NCI-H1930 (cell line): Measurements from ENCODE around the gene POU6F2.
"Not testable (repeated sequence)": the region's sequence is repeated elsewhere in the genome, so short reads cannot be mapped to it uniquely, and the experiment has no call there.

Experiments
- DNase-seq, 2 experiments: peaks; one replicate each; lab custom pipeline; 2025; lab: John Stamatoyannopoulos, UW

The POU6F2 gene, protein sequence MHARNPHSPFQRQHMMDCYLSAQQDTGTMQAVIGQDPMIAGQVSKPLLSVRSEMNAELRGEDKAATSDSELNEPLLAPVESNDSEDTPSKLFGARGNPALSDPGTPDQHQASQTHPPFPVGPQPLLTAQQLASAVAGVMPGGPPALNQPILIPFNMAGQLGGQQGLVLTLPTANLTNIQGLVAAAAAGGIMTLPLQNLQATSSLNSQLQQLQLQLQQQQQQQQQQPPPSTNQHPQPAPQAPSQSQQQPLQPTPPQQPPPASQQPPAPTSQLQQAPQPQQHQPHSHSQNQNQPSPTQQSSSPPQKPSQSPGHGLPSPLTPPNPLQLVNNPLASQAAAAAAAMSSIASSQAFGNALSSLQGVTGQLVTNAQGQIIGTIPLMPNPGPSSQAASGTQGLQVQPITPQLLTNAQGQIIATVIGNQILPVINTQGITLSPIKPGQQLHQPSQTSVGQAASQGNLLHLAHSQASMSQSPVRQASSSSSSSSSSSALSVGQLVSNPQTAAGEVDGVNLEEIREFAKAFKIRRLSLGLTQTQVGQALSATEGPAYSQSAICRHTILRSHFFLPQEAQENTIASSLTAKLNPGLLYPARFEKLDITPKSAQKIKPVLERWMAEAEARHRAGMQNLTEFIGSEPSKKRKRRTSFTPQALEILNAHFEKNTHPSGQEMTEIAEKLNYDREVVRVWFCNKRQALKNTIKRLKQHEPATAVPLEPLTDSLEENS

DNA sequence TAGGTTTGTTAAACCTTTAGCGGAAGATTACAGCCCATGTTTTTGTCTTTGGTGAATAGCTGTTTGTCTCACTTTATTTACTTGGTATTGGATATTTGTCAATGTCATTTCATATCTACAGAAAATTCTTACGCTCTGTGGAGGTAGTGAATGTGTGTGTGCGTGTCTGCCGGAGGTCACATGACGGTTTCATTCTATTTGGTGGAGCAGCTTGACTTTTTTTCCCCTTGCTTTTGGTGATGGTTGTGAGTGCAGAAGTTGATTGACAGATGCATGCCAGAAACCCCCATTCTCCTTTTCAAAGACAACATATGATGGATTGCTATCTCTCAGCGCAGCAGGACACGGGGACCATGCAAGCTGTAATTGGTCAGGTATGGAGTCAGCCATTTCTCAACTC is at the start of gene POU6F2:
Gene POU6F2 (plus strand): TSS at position 225 of the 400 bp plus-strand sequence. CDS start 45 bp downstream, at position 270.
- no peak for DNase-seq

DNA sequence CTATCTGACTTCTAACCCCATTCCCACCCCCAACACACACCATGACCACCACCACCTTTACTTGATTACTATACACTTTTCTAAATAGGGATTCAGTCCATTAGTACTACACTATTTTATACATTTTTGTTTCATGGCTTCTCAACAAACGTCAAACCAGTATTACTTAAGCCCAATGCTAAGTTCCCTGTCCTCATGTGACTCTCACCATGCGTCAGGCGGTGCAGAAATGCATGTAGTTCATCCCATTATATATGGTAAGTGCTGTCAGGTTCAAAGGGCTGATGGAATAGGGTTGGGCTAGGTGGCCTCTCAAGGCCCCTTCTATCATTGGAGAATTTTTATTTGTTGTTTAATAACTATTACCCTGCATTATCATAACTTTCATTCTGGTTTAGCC is 49.2 kb upstream of the POU6F2 start:
- DNase-seq, result no peak

DNA sequence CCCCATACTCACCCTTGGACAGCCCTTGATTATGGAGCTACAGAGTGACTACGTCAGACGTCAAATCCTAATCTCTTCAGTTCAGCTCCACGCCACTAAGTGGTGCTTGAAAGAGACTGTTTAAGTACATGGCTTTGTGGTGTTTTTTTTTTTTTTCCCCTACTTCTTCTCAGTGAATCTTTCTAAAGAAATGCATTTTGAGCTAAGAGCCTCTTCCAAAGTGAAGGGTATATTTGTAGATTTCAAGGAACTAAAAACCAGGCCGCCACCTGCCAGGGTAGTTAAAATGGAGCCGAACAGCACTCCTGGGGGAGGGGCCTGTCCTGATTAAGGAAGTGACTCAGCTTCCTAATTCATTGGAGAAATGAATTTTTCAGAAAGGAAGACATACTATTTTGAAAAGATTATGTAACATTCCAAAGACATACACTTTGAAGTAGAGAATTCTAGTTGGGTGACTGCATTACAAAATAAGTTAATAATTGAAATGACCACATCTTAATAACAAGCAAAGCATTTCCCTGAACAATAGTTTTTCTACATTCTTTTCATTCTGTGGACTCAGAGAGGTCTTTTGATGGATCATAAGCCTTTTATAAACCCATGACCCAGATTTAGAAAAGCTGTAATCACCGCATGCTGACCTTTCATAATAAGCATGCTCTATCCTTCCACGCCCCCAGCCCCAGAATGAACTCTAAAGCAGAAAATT is 48.1 kb upstream of the POU6F2 start:
- no peak for DNase-seq

DNA sequence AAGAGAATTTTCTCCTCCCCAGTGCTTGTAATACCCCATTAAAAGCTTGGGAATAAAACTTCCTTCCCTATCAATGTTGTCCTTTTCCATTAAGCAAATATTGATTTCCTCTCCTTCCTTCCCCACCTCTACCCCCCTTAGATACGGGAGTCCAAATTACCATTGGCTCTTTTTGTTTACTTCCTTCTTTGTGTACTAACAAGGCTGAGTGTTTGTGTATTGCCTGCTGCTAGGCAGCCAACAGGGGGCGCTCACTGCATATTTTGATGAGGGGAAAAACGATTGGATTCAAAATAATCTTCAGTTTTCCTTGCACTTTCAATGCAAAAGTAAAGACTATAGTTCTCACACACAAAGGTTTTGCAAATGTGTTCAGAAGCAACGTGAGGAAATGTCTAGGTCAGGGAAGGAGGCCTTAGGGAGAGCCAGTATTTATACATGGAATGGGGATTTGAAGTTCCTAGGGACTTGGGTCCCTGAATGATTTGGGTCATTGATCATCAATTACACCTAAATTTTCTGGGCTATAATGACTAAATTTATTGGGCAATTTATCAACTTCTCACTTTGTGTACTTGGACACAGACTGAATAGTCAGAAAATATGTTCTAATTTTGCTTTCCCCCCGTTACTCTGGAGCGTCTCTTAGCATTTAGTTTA is 45.1 kb upstream of the POU6F2 start:
- DNase-seq, result peak in 1 of 2 experiments; percentile 31

DNA sequence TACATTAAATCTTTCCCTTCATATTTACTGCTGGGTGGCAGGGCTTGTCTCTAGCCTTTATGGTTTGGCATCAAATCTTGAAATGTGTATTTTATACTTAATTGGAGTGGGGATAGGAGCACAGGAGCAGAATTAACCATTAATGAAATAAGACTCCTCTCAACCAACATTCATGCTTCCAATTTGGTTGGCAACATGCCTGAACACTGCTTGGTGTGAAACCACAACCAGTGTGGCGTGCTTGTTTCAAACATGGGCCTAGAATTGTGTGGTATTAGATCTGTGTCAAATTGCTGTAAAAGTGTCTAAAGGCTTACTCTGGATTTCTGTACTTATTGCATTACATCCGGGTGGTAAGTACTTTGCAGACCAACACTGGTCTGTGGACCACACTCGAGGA is 43.7 kb upstream of the POU6F2 start:
- DNase-seq, result no peak

DNA sequence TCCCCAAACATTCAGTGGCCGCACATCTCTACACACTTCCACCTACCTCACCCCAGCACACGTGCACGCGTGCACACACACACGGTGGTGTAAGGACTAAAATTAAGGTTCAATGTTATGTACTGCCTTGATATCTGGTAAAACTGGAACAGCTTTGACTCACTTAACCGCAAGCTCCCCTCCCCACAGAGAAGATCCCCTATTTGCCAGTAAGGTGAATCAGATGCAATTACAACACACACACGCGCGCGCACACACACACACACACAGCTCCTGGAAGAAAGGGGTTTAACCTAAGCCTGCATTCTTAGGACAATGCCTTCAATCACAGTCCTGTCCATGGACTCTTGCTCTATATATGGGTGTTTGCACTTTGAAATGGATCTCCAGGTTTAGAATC is 43.2 kb upstream of the POU6F2 start:
- DNase-seq, result no peak

DNA sequence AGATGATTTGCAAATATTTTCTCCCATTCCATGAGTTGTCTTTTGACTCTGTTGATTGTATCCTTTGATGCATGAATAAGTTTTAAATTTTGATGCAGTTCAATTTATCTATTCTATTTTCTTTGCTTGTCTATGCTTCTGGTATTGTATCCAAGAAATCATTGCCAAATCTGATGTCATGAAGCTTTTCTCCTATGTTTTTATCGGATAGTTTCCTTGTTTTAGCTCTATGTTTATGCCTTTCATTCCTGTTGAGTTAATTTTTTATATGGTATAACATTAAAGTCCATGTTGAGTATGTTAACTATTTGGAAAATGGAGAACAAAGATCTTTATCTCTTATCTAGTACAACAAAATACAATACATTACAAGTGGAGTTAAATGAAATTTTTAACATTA is 41.1 kb upstream of the POU6F2 start:
- no peak for DNase-seq

DNA sequence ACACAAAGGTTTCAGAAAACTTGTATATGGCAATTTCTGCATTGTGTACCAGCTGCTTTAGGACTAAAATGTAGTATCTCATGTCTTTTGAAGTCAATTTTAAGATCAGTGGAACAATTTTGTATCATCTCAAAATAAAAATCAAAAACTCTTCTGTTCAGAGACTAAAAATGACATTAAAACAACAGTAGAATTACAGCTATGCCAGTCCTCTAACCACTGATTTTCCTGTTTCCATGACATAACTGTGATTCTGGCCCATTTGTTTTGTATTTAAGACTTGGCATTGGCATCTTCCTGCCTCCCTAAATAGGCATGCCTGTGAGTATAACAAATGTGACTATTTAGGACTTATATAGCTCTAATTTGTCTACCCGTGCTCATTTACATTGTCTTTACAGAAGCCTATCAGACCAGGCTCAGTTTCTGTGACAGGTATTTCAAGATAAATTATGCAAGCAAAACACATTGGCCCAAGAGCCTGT is 39.7 kb upstream of the POU6F2 start:
- DNase-seq, result no peak

DNA sequence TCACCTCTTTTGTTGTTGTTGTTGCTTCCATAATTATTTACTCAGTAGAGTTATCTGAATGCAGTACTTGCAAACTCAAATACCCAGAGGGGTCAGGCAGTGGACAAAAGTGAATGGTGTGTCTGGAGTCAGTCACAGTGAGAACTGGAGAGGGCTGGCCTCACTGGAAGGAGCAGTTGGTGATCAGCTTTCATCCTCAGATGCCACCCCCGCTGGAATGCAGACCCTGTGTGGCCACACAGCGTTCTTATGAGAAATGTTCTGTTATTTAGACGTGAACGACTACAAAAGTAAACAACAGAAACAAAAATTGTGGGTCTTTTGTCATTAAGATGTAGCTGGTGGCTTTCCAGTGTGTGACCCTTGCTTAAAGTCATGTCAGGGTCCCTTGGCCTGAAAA is 39.1 kb upstream of the POU6F2 start:
- DNase-seq, result no peak

DNA sequence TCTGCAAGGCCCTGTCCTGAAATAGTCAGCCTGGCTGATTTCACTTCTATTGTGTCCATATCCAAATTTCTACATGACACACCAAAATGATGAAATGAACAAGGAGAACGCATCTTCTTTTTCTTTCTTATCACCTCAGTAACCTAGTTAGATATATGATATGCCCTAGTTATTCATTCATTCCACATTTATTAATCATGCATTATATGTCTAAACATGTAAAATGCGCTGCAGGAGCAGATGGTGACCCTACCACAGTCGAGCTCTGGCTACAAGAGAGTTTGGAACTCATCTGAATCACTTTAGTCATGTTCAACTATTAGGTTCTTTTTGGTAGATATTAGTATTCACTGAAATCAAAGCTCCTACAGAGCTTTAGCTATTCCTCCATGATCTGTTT is 36.9 kb upstream of the POU6F2 start:
- no peak for DNase-seq

DNA sequence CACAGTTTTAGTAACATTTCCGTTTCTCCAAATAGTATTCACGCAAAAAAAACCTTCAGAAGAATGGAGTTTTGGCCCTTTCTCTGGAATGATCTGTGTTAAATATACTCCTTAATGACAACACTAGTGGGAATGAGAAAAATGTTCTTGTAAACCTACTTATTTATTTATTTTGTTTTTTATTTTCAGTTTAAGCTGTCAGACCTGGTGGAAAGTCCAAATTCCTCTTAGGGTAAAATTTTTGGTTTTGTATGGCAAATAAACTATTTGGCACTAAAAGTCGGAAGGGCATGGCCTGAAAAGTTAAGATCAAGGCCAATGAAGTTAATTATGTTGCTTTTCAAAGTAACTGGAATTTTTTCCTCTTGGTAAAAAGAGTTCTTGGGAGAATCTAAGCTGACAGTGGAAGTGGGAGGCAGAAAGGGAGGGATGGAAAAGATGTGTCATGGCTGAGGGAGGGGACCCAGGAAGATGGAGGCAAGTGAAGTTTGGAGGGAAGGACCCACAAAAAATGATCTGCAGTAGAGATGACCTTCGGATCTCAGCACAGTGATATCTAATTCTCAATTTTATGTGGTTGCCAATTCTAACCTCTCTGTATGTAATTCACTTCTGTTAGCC is 35.2 kb upstream of the POU6F2 start:
- DNase-seq, result no peak

DNA sequence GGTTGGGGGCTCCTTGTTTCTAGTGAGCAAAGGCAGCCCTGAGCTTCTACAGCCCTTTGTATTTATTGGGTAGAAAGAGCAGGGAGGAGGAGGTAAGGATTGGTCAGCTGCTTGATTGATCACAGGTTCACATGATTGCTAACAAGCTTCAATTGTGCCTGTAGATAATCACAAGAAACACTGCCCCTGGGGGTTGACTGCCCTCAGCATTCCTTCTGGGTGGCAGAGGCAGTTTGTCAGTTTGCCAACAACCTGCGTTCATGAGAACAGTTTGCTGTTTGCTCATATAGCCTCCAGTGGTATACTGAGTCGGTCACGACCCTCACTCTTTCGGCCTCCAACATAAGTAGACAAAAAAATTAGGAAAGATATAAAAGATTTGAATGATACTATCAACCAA is 30.2 kb upstream of the POU6F2 start:
- DNase-seq, result not testable (repeated sequence)

DNA sequence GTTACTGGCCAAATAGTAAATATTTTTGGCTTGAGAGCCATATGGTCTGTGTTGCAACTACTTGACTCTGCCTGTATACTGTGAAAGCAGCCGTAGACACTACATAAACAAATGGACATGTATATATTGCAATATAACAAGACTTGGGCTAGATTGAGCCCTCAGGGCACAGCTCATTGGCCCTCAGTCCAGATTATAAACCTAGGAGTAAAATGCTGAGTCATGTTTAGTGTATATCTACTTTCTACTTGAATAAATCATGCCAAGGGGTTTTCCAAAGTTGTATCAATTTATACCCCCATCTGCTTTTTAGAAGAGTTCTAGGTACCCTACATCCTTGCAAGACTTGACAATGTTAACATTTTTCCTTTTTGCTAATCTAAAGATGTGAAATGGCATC is 27.4 kb upstream of the POU6F2 start:
- no peak for DNase-seq

DNA sequence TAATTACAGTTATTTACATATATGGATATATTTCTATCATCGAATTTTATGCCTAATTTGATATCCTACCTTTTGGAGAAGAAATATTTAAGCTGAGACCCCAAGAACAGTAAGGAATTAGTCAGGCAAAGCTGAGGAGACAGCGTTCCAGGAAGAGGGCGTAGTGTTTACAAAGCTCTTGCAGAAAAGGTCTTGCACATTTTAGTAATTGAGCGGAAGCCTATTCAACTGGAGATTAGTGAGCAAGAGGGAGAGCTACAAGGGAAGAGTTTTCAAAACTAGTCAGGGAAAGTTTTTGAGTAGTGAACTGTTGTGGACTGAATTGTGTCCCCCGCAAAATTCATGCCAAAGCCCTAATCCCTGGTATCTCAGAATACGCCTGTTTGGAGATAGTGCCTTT is 26.5 kb upstream of the POU6F2 start:
- DNase-seq, result no peak

DNA sequence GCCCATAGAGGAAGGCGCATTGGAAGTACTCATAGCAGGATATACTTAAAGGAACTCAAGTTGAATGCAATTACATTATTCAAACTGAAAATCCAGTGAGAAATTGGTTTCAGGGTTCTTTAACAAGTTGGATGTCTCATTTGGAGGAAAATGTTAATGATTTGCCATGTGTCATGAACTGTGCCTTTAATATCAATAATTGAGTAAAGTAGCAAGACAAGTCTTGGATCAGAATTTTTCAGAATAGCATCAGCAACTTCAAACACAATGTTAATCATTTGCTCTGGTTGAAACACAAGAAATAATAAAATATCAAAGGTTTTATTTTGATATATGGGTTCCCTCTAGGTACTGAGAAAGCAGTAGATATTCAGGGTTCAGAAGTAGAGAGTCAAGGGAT is 24.5 kb upstream of the POU6F2 start:
- DNase-seq, result no peak

DNA sequence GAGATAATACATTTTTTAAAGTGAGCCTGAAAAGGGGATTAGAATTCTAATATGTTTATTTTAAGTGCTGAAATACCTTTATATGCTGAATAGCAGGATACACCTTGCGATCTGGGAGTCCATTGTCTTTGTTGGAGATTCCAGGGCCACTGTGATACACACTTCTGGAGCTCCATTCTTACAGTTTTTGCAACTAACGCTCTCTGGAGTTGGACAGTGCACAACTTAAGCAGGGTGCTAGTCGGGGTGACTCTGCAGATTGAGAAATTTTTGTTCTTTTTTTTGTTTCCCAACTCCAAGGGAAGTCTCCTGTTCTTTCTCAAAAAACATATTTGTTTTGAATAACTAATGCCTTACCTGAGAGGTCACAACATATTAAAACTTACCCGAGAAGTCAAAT is 23.7 kb upstream of the POU6F2 start:
- no peak for DNase-seq

DNA sequence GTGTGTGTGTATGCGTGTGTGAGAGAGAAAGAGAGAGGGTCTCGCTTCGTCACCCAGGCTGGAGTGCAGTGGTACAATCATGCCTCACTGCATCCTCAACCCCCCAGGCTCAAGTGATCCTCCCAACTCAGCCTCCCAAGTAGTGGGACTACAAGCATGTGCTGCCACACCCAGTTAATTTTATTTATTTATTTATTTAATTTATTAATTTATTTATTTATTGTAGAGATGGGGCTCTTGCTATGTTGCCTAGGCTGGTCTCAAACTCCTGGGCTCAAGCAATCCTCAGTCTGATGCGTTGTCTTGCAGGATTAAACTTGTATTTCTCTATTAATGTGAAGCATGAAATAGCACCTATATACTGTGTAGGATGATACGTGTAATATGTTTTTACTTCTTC is 21.8 kb upstream of the POU6F2 start:
- DNase-seq, result no peak

DNA sequence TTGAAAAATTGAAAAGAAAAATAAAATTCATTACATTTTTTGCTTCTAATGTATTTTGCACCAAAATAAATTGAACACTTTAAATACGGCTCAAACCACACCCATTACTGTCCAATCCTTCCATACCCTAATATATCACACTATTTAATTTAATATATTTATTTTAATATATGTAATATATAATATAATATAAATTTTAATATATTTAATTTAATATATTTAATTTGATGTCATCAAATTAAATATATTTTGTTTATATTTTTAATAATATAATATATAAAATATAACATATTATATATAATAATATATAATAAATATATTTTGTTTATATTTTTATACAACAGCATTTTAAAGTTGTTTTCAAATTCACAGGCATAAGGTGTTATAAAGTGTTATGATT is 15.7 kb upstream of the POU6F2 start:
- DNase-seq, result no peak

DNA sequence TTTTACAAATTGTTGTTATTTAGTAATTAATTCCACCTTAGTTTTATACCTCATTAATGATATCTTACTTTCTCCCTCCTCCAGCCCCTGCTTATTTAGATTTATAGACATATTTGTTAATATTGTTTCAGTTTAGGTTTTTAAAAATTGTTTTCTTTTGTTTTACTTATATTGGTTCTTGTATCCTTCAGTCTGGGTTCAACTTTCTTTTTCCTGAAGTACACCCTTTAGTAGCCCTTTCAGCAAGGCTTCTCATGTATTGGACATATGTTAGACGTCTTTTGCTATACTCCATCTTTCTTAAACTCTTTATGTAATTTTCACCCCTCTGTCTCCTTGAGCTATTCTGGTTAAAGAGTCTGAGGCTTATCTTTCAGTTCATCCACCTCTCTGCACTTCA is 12.8 kb upstream of the POU6F2 start:
- DNase-seq, result no peak

DNA sequence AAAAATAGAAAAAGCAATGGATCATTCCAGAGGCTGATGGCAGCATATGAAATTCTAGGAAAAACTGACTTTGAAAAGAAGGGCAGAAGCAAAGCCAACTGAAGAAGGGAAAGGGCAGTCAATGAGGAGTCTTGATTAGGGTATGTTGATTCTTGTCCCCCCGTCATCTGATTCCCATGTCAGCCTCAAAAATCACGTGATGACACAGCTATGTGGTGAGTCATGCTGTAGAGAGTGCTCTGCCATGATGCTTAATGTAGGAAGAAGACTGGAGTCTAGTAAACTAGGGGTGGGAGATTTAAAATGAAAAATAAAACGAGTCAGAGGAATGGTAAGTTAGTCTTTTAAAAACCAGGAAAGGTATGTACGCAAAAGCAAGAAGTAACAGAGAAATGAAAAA is 3.9 kb upstream of the POU6F2 start:
- DNase-seq, result no peak

DNA sequence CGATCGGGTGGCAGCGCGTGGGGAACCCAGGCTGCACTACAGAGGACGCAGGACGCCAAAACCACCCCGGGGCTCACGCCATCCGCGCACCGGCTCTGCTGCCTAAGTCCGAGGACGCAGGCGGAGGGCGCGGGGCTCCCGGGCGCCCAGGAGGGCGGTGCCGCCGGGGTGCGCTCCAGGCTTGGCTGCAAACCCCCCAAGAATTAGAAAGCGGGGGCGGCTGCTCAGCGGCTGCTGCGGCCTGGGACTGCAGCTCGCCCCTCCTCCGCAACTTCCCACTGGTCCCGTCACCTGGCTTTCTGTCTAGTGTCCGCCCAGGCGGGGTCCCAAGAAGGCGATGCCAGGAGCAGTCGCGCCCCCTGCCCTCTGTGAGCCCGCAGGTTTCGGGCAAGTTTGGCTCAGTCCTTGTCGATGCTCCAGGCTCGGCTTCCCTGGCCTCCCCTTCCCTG is 1.7 kb upstream of the POU6F2 start:
- DNase-seq, result no peak

DNA sequence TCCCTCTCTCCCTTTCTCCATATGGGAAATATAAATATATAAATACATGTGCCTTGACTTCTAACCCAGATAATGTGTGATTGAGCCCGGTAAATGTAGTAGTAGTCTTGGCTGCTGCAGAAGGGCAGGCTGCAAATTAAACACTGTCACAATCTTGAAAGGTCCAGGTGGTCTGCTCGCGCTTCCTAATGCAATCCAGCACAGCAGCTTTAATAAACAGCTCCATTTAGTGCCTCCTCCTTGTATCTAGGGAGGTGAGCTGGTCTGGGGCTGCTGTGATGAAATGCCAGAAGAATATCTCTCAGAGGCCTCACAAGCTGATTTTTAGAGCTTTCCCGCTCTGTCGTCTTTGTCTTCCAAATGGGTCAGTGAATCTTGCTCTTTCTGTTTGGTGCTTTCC is 782 bp downstream of the POU6F2 start:
- no peak for DNase-seq
